HG03064 (cell line): Measurements from ENCODE around the gene KCNS1.

ENCODE experiments used
- ATAC-seq: cut with Tn5 transposase; IDR thresholded peaks from one replicate; pipeline ENCODE4 v1.9.1; 2021; ENCODE audit warnings: low read depth; ENCODE audit not compliant: unreplicated experiment

The KCNS1 gene

GRCh38 chr20:45111285-45111684 is 10.4 kb upstream of the KCNS1 start:
- no peak for ATAC-seq

- no peak for ATAC-seq
Observed at GRCh38 chr20:45110301-45110700, 9.4 kb upstream of the KCNS1 start.

- no peak for ATAC-seq
Observed at GRCh38 chr20:45109634-45110033, 8.7 kb upstream of the KCNS1 start.

- ATAC-seq, result no peak
Observed at GRCh38 chr20:45105317-45105716, 4.4 kb upstream of the KCNS1 start.

DNA sequence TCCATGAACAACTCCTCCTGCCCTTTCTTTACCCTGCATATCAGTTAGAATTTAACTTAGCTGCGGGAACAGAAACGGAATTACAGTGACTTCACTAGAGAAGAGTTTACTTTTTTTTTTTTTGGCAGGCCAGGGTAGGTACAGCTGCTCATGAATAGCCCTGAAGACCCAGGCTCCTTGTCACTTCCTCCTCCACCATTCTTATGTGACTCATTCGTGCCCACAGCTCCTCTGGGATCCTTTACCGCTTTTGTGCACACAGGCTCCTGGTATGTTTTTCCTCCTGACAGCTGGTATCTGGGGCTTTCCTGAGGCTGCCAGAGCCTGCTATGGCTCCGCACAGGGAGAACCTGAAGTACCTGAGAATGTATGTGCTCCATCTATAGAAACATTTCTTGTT is 3.9 kb upstream of the KCNS1 start:
- ATAC-seq, result no peak

DNA sequence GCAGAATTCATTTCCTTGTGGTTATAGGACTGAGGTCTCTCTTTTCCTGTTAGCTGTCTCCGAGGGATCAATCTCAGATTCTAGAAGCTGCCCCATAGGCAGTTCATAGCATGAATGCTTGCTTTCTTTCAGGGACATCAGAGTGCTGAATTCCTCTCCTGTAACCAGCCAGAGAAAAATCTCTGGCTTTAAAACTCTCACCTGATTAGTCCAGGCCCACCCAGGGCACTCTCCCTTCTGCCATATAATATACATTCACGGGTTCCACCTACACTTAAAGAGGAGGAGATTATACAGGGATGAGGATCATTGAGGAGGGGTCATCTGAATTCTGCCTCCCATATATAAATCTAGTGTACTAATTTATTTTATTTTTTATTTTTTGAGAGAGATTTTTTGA is 2.1 kb upstream of the KCNS1 start:
- ATAC-seq, result no peak

- ATAC-seq, result no peak
Observed at GRCh38 chr20:45101333-45101850, 465 bp upstream of the KCNS1 start.

GRCh38 chr20:45098103-45098773 is 2.7 kb downstream of the KCNS1 start:
- no peak for ATAC-seq

GRCh38 chr20:45097485-45098102 is 3.3 kb downstream of the KCNS1 start:
- no peak for ATAC-seq

DNA sequence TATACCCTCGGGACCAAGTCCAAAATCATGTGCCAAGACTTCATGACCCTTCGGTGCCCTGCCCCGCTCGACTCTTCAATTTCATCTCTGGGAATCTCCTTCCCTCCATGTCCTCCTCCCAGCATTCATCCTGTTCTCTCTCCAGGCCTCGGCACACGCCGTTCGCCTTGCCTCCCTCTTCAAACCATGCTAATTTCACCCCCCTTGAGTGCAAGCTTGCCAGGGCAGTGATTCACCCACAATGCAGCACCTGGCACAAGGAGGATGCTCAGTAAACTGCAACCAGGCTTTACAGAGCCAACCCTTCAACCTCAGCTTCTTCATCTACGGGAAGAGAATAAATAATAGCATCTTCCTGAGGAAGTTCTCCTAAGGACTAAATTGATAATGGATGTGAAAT is 4.1 kb downstream of the KCNS1 start:
- no peak for ATAC-seq

DNA sequence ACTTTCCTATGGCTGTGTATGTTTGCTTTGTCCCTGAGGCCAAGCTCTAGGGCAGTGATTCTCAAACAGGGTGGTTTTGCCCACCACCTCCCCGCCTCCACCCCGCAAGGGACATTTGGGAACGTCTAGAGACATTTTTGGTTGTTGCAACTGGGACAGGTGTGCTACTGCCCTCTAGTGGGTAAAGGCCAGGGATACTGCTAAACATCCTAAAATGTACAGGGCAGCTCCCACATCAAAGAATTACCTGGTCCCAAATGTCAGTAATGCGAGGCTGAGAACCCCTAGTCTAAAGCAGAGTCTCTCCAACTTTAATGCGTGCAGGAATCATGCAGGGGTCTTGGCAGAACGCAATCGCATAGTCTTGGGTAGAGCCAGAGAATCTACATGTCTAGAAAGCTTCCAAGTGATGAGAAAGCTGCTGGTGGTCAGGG is 5.1 kb downstream of the KCNS1 start:
- no peak for ATAC-seq

GRCh38 chr20:45094864-45095574 is 5.9 kb downstream of the KCNS1 start:
- no peak for ATAC-seq

GRCh38 chr20:45094201-45094600 is 6.7 kb downstream of the KCNS1 start:
- no peak for ATAC-seq

GRCh38 chr20:45092898-45093297 is 8.0 kb downstream of the KCNS1 start:
- ATAC-seq, result no peak

DNA sequence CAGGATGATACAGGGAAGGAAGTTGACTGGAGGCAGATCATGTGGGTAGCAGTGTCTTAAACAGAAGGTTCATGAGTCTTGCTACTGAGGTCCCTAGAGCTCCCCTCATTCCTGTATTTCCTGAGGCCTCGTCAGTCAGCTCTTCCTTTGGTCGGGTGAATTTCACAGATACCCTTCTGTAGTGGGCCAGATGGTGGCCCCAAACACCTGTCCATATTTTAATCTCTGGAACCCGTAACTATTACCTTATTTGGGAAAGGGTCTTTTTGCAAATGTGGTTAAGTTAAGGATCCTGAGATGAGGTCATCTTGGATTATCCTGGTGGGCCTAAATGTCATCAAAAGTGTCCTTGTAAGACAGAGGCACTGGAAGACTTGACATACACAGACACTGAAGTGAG is 9.6 kb downstream of the KCNS1 start:
- ATAC-seq, result no peak

DNA sequence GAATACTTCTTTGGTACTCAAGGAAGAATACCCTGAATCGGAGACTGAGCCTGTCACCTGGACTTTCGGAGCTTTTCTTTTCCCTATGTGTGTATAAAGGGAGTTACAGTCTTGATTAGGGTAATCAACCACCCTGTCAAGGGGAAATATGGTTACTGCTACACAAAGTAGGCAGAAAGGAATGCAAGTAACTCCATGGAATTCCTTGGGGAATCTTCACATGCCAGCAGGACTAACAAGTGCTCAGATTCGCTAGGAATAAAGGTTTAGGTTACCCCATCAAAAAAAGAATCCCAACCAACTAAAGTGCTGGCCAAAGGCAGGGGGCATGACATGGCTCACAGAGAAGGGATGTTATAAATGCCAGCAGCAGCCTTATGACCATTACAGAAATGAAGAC is 10.4 kb downstream of the KCNS1 start:
- ATAC-seq, result no peak

DNA sequence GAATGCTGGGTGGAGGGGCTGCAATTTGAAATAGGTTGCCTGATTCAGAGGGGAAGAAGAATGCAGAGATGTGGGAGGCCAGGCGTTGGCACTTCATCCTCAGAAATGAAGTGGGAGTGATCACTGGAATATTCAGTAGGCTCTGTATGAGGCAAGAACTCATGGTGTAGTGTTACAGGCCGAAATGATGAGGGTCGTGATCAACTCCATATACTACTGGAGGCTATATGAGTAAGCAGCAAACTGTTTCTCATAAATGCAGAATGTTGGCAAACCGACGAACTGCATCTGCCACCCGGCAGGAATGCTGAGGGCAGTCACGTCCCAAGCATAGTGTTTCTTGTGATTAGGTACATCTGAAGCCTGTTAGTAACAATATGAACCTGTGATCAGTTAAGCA is 12.7 kb downstream of the KCNS1 start:
- no peak for ATAC-seq

DNA sequence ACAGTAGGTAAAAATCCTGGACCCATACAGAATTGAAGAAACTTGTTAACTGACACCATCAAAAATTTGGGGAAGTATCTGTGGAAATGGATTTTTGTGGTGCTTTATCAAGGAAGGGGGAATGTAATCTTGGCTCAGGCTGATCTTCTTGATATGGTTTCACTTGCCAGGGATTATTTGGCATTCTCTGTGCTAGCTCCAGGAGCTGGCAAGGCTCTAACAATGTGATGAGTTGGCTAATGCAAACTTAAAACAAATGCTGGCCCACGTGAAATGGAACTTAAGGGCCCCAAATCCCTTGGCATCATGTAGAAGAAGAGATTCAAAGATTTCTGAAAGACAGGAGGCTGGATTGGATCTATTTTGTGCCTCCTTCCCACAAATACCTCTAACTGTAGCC is 13.1 kb downstream of the KCNS1 start:
- no peak for ATAC-seq

- ATAC-seq, result no peak
Observed at GRCh38 chr20:45087097-45087790, 13.7 kb downstream of the KCNS1 start.

DNA sequence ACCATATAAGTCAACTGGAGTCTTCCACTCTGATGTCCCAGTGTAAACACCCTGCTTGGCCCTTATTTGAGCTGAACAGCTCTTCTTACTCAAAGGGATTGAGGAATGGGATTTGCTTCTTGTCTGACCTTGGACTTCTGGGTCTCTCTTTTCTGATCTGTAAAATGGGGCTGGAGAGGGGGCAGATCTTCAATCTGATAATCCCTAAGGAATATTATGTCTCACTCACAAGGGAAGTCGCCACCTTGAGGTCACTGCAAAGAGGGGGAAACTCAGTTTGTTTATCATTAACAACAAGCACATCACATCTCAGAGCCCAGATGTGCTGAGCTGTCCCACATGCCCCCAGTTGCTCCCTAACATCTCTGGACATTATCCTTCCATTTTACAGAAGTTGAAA is 15.1 kb downstream of the KCNS1 start:
- no peak for ATAC-seq

- ATAC-seq, result no peak
Observed at GRCh38 chr20:45085289-45085688, 15.6 kb downstream of the KCNS1 start.
